Measurements from ENCODE around the gene TAS2R10. TPM values are rescaled to one million over a fixed set of nuclear protein-coding genes. Genes with fewer than 3 reads are reported as not detected.
A peak's percentile ranks its signal among the peaks of the same experiment; 100 is the strongest.

Gene TAS2R10
- total RNA-seq (0.71 TPM), polyA plus RNA-seq (ENCODE audit: insufficient read depth in 1 of 8, insufficient read length in 8 of 8, low replicate concordance in 1 of 8) (1 to 10 TPM in 2 of 8 donors, under 1 TPM in 6; 0.27 to 1.1 (median 0.78) TPM)
- long read RNA-seq, donor 1, partial matches to known transcripts = 0 of 1 reads
- long read RNA-seq, donor 1, other reads (novel, unspliced or antisense) = 0 of 1 reads
- long read RNA-seq, donor 2 = 0 reads
- long read RNA-seq, donor 3 = 0 reads
- long read RNA-seq, donor 4 = 0 reads
- long read RNA-seq, donor 5 = 0 reads
- long read RNA-seq, donor 6 = 0 reads
- long read RNA-seq, donor 7, partial matches to known transcripts = 0 of 1 reads
- long read RNA-seq, donor 7, other reads (novel, unspliced or antisense) = 0 of 1 reads
- long read RNA-seq, donor 8 = 0 reads
- long read RNA-seq, donor 9 = 0 reads
- long read RNA-seq, donor 10, partial matches to known transcripts = 0 of 1 reads
- long read RNA-seq, donor 10, other reads (novel, unspliced or antisense) = 0 of 1 reads
- long read RNA-seq, donor 11 = 0 reads

DNA sequence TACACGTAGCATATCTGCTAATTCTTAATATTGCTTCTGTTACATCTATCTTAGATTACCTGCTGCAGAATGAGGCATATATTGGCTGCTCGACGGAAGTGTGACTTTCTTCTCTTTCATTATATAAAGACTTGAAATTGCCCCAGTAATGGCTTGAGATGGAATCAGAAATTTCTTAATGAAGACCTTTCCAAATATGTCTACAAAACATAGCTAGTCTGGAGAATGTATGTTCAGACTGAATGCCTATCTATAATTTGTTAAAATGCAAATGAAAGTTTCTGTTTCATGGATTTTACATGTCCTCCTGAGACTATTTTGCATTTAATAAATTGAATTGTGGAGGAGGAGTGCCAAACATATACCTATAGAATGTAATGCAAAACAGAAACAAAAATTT is at the start of gene TAS2R10:
TAS2R10 (minus strand) TSS at position 101 of the 400 bp plus-strand sequence; CDS start at position 12, 89 bp downstream.
- no CpG with 5 or more reads among the region's 3 CpGs for WGBS (ENCODE audit: insufficient coverage)
- DNase-seq = no peak
- H3K4me3 ChIP-seq (ENCODE audit: low read length) = no peak within 1 kb of the TSS
- no peak within 1 kb of the TSS for H3K27ac ChIP-seq (ENCODE audit: low read length)
- H3K4me1 ChIP-seq (ENCODE audit: control insufficient read depth, insufficient read depth, low read length) = no peaks in the 10 kb centered on the region
- H3K27me3 ChIP-seq (ENCODE audit: control insufficient read depth, insufficient read depth, low read length) = no peaks in the 10 kb centered on the region
- H3K36me3 ChIP-seq (ENCODE audit: control insufficient read depth, insufficient read depth, low read length) = no peaks in the 10 kb centered on the region
- H3K9me3 ChIP-seq (replicated peaks; ENCODE audit: control insufficient read depth, low read depth, low read length) = no peaks in the 10 kb centered on the region

DNA sequence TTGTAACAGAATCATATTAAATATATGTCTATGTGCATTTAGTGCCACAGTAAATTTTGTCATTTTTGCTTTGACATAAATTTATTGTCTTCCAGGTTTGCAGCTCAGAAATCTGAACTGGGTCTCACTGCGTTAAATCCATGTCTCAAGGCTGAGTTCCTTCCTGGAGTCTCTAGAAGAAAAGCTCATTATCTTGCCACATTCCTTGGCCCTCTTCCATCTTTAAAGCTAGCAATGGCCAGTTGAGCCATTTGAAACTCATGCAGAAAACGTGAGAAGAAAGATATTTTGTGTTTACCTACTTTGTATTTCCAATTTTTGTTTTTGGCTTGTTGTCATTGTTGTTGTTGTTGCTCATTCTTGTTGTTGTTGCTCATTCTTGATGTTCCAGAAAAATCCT is 47.2 kb upstream of the TAS2R10 start:
- H3K36me3 ChIP-seq (ENCODE audit: control insufficient read depth, insufficient read depth, low read length) = peaks cover 11% of the 10 kb centered on the region
- peaks cover 2% of the 10 kb centered on the region for H3K9me3 ChIP-seq (replicated peaks; ENCODE audit: control insufficient read depth, low read depth, low read length)
- no peak overlapping the region for H3K4me3 ChIP-seq (ENCODE audit: low read length)
- no peaks in the 10 kb centered on the region for H3K4me1 ChIP-seq (ENCODE audit: control insufficient read depth, insufficient read depth, low read length)
- no peak overlapping the region for H3K27ac ChIP-seq (ENCODE audit: low read length)
- DNase-seq = peak; percentile 11
- H3K27me3 ChIP-seq (ENCODE audit: control insufficient read depth, insufficient read depth, low read length) = no peaks in the 10 kb centered on the region
- 44% methylated on average over 1 of the region's 2 CpGs for WGBS (ENCODE audit: insufficient coverage)

DNA sequence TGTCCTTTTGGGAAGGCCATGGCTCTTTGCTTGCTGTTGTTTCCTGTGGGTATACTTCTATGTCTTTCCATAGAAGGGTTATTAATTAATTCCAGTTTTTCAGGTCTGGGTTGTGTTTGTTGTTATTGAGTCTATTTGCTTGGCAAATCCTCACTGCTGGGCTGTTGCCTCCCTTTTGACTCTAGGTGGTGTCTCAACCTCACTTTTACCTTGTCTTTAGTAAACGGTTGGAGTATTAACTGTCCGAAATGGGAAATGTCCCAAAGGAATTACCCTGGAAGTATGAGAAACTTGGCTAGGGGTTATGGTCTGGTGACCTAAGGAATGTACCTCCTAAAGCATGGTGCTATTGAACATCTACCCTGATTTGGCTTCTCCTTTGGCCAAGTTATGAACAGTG is 41.2 kb upstream of the TAS2R10 start:
- H3K4me1 ChIP-seq (ENCODE audit: control insufficient read depth, insufficient read depth, low read length) = no peaks in the 10 kb centered on the region
- H3K27ac ChIP-seq (ENCODE audit: low read length) = no peak overlapping the region
- H3K4me3 ChIP-seq (ENCODE audit: low read length) = no peak overlapping the region
- no peaks in the 10 kb centered on the region for H3K9me3 ChIP-seq (replicated peaks; ENCODE audit: control insufficient read depth, low read depth, low read length)
- no peaks in the 10 kb centered on the region for H3K27me3 ChIP-seq (ENCODE audit: control insufficient read depth, insufficient read depth, low read length)
- no CpG with 5 or more reads among the region's 2 CpGs for WGBS (ENCODE audit: insufficient coverage)
- H3K36me3 ChIP-seq (ENCODE audit: control insufficient read depth, insufficient read depth, low read length) = peaks cover 3% of the 10 kb centered on the region
- DNase-seq = no peak

DNA sequence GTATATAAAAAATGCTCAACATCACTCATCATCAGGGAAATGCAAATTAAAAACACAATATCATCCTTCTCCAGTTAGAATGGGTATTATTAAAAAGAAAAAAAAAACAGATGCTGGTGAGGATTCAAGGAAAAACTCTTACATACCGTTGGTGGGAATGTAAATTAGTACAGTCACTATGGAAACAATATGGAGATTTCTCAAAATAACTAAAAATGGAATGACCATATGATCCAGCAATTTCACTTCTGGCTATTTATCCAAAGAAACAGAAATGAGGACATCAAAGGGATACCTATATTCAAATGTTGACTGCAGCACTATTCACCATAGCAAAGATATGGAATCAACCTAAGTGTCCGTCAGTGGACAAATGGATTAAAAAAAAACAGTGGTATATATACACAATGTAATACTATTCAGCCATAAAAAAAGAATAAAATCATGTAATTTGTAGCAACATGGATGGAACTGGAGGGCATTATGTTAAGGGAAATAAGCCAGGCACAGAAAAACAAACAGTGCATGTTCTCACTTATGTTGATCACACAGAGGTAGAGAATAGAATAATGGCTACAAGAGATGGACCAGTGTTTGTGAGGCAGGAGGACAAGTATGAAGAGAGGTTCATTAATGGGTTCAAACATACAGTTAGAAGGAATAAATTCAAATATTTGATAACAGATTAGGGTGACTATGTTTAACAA is 37.5 kb upstream of the TAS2R10 start:
- DNase-seq = no peak
- H3K4me1 ChIP-seq (ENCODE audit: control insufficient read depth, insufficient read depth, low read length) = no peaks in the 10 kb centered on the region
- H3K4me3 ChIP-seq (ENCODE audit: low read length) = no peak overlapping the region

DNA sequence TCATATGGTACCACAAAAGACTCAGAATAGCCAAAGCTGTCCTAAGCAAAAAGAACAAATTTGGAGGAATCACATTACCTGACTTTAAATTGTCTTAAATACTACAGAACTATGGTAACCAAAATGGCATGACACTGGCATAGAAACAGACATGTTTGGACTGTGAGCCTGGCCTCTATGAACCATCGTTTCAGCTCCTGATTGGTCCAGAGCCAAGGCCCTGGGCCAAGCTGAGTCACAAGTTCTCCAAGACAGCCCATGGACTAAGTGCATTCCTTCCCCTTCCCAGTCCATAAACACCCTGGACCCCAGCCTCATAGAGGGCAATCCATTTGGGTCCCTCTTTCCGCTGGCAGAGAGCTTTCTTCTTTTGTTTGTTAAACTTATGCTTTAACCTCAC is 35.2 kb upstream of the TAS2R10 start:
- WGBS (ENCODE audit: insufficient coverage) = 45% methylated on average over 1 of the region's 2 CpGs
- Histone ChIP-seq H3K36me3 (ENCODE audit: control insufficient read depth, insufficient read depth, low read length) (peaks cover 12% of the 10 kb centered on the region), H3K4me1 (ENCODE audit: control insufficient read depth, insufficient read depth, low read length) (no peaks in the 10 kb centered on the region), H3K27ac (ENCODE audit: low read length) (no peak overlapping the region), H3K27me3 (ENCODE audit: control insufficient read depth, insufficient read depth, low read length) (no peaks in the 10 kb centered on the region), H3K9me3 (replicated peaks; ENCODE audit: control insufficient read depth, low read depth, low read length) (peaks cover 22% of the 10 kb centered on the region), H3K4me3 (ENCODE audit: low read length) (no peak overlapping the region)
- no peak for DNase-seq

More for the DNA sequence above, 37.5 kb upstream of the TAS2R10 start:
- peaks cover 7% of the 10 kb centered on the region for H3K9me3 ChIP-seq (replicated peaks; ENCODE audit: control insufficient read depth, low read depth, low read length)
- WGBS (ENCODE audit: insufficient coverage) = no CpG with 5 or more reads among the region's 2 CpGs
- no peak overlapping the region for H3K27ac ChIP-seq (ENCODE audit: low read length)
- peaks cover 9% of the 10 kb centered on the region for H3K36me3 ChIP-seq (ENCODE audit: control insufficient read depth, insufficient read depth, low read length)
- H3K27me3 ChIP-seq (ENCODE audit: control insufficient read depth, insufficient read depth, low read length) = no peaks in the 10 kb centered on the region

DNA sequence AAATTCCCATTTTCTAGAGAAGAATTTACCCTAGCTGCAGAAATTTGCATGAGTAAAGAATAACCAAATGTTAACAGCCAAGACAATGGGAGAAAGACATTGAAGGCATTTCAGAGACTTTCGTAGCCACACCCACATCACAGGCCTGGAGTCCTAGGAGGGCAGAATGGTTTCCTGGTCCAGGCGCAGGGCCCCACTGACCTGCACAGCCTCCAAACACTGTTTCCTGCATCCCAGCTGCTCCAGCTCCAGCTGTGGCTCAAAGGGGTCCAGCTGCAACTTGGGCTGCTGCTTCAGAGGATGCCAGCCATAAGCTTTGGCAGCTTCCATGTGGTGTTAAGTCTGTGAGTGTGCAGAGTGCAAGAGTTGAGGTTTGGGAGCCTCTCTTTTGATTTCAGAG is 29.6 kb upstream of the TAS2R10 start:
- Histone ChIP-seq H3K4me3 (ENCODE audit: low read length) (no peak overlapping the region), H3K9me3 (replicated peaks; ENCODE audit: control insufficient read depth, low read depth, low read length) (peaks cover 30% of the 10 kb centered on the region), H3K27ac (ENCODE audit: low read length) (no peak overlapping the region), H3K4me1 (ENCODE audit: control insufficient read depth, insufficient read depth, low read length) (no peaks in the 10 kb centered on the region), H3K36me3 (ENCODE audit: control insufficient read depth, insufficient read depth, low read length) (peaks cover 18% of the 10 kb centered on the region), H3K27me3 (ENCODE audit: control insufficient read depth, insufficient read depth, low read length) (no peaks in the 10 kb centered on the region)
- no peak for DNase-seq
- WGBS (ENCODE audit: insufficient coverage) = 100% methylated on average over 1 of the region's 2 CpGs

DNA sequence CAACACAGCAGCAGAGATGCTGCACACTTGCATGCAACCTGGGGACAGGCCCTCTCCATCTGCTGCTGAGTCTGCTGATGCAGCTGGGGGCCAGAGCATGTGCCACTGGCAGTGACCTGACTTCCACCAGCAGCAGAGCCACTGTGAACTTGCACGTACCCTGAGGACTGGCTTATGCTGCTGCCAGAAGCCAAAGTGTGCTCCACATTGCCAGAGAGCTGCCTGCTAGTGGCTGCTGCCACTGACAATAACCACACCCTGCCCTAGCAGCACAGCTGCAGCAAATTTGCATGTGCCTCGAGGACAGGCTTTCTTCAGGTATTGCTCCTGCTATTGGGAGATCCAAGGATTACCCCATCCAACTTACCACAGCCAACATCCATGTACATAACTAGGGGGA is 27.6 kb upstream of the TAS2R10 start:
- Histone ChIP-seq H3K4me1 (ENCODE audit: control insufficient read depth, insufficient read depth, low read length) (no peaks in the 10 kb centered on the region), H3K27me3 (ENCODE audit: control insufficient read depth, insufficient read depth, low read length) (no peaks in the 10 kb centered on the region), H3K9me3 (replicated peaks; ENCODE audit: control insufficient read depth, low read depth, low read length) (peaks cover 24% of the 10 kb centered on the region), H3K27ac (ENCODE audit: low read length) (no peak overlapping the region), H3K36me3 (ENCODE audit: control insufficient read depth, insufficient read depth, low read length) (peaks cover 14% of the 10 kb centered on the region), H3K4me3 (ENCODE audit: low read length) (no peak overlapping the region)
- DNase-seq = no peak
- 47% methylated on average over 2 of the region's 2 CpGs for WGBS (ENCODE audit: insufficient coverage)

GRCh38 chr12:10851243-10851858 is 25.2 kb upstream of the TAS2R10 start:
- WGBS (ENCODE audit: insufficient coverage) = 100% methylated on average over 2 of the region's 4 CpGs
- Histone ChIP-seq H3K4me3 (ENCODE audit: low read length) (no peak overlapping the region), H3K27ac (ENCODE audit: low read length) (no peak overlapping the region), H3K4me1 (ENCODE audit: control insufficient read depth, insufficient read depth, low read length) (no peaks in the 10 kb centered on the region), H3K36me3 (ENCODE audit: control insufficient read depth, insufficient read depth, low read length) (peaks cover 10% of the 10 kb centered on the region), H3K9me3 (replicated peaks; ENCODE audit: control insufficient read depth, low read depth, low read length) (peaks cover 8% of the 10 kb centered on the region), H3K27me3 (ENCODE audit: control insufficient read depth, insufficient read depth, low read length) (no peaks in the 10 kb centered on the region)
- no peak for DNase-seq

DNA sequence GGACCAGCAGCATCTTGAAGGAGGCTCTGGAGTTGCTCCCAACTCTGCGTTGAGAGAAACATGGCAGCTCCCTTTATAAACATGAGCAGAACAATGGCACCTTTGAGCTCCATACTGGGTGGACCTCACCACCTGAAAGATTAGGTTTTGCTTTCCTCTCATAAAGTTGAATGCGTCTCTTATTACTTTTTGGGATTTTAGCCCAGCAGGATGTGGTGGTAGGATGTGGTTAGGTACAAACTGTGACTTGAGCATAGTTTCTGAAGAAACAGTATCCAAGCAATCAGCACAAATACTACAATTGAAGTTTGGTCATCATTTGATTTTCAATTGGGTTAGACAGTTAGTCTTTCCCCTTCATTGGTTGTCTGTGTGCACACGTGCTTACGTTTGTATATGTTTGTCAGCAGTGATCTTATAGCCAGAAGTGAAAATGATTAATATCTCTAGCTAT is 23.3 kb upstream of the TAS2R10 start, which contains the start of gene PRR4:
PRR4 (minus strand) TSS at position 51 of the 454 bp plus-strand sequence; CDS start at position 13, 38 bp downstream.
- Histone ChIP-seq H3K27me3 (ENCODE audit: control insufficient read depth, insufficient read depth, low read length) (no peaks in the 10 kb centered on the region), H3K9me3 (replicated peaks; ENCODE audit: control insufficient read depth, low read depth, low read length) (no peaks in the 10 kb centered on the region), H3K36me3 (ENCODE audit: control insufficient read depth, insufficient read depth, low read length) (peaks cover 5% of the 10 kb centered on the region), H3K4me3 (ENCODE audit: low read length) (no peak within 1 kb of the TSS), H3K27ac (ENCODE audit: low read length) (no peak within 1 kb of the TSS), H3K4me1 (ENCODE audit: control insufficient read depth, insufficient read depth, low read length) (no peaks in the 10 kb centered on the region)
- no peak for DNase-seq
- 100% methylated on average over 1 of the region's 4 CpGs for WGBS (ENCODE audit: insufficient coverage)

DNA sequence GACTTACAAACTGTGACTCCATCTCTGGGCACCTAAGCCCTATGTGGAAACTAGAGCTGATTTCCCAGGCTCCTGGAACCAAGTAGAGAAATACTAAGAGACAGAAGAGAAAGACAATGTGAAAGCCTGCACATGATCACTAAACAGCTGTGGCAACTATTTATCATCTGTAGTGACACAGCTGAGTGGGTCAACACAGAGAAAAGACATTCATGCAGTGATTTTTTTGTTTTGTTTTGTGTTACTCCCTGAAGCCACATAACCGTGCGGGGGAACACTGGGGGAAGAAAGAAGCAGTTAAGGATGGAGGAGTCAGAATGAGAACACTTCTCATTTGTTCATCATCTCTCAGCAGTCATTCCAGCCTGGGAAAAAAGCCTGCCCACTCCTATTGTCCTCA is 21.6 kb upstream of the TAS2R10 start:
- no peak overlapping the region for H3K4me3 ChIP-seq (ENCODE audit: low read length)
- H3K9me3 ChIP-seq (replicated peaks; ENCODE audit: control insufficient read depth, low read depth, low read length) = no peaks in the 10 kb centered on the region
- no peak overlapping the region for H3K27ac ChIP-seq (ENCODE audit: low read length)
- WGBS (ENCODE audit: insufficient coverage) = no CpG with 5 or more reads among the region's 2 CpGs
- H3K4me1 ChIP-seq (ENCODE audit: control insufficient read depth, insufficient read depth, low read length) = no peaks in the 10 kb centered on the region
- no peaks in the 10 kb centered on the region for H3K27me3 ChIP-seq (ENCODE audit: control insufficient read depth, insufficient read depth, low read length)
- DNase-seq = peak; percentile 10
- H3K36me3 ChIP-seq (ENCODE audit: control insufficient read depth, insufficient read depth, low read length) = peaks cover 3% of the 10 kb centered on the region

Measured in muscle of leg (tissue), 16 donors.